ENCODE results near the gene ARHGAP4.

Gene ARHGAP4

GRCh38 chrX:153927672-153927921 lies 1.5 kb upstream of the ARHGAP4 start:
- DNase-seq (ENCODE audit: low read depth in 2 of 2): no peak

- DNase-seq (ENCODE audit: low read depth in 2 of 2): peak; percentile 40 to 50
Measured at GRCh38 chrX:153926858-153927671, 1.0 kb upstream of the ARHGAP4 start.

- DNase-seq (ENCODE audit: low read depth in 2 of 2): no peak
Measured at GRCh38 chrX:153926552-153926857, 441 bp upstream of the ARHGAP4 start.

- no peak for DNase-seq (ENCODE audit: low read depth in 2 of 2)
Measured at GRCh38 chrX:153925387-153925738, 701 bp downstream of the ARHGAP4 start.

- DNase-seq (ENCODE audit: low read depth in 2 of 2): no peak
Measured at GRCh38 chrX:153924149-153924861, 1.8 kb downstream of the ARHGAP4 start.

GRCh38 chrX:153922932-153923857 lies 2.9 kb downstream of the ARHGAP4 start:
- no peak for DNase-seq (ENCODE audit: low read depth in 2 of 2)

- DNase-seq (ENCODE audit: low read depth in 2 of 2): no peak
Measured at GRCh38 chrX:153921511-153922446, 4.3 kb downstream of the ARHGAP4 start.

GRCh38 chrX:153921070-153921469 lies 5.0 kb downstream of the ARHGAP4 start:
- DNase-seq (ENCODE audit: low read depth in 2 of 2): no peak

- no peak for DNase-seq (ENCODE audit: low read depth in 2 of 2)
Measured at GRCh38 chrX:153920546-153920945, 5.5 kb downstream of the ARHGAP4 start.

GRCh38 chrX:153919281-153919680 lies 6.8 kb downstream of the ARHGAP4 start:
- DNase-seq (ENCODE audit: low read depth in 2 of 2): no peak

GRCh38 chrX:153917869-153918268 lies 8.2 kb downstream of the ARHGAP4 start:
- no peak for DNase-seq (ENCODE audit: low read depth in 2 of 2)

- no peak for DNase-seq (ENCODE audit: low read depth in 2 of 2)
Measured at GRCh38 chrX:153913701-153914100, 12.4 kb downstream of the ARHGAP4 start.

- DNase-seq (ENCODE audit: low read depth in 2 of 2): no peak
Measured at GRCh38 chrX:153913211-153913610, 12.9 kb downstream of the ARHGAP4 start.

- DNase-seq (ENCODE audit: low read depth in 2 of 2): no peak
Measured at GRCh38 chrX:153911798-153912197, 14.3 kb downstream of the ARHGAP4 start.

GRCh38 chrX:153910446-153910845 lies 15.6 kb downstream of the ARHGAP4 start:
- no peak for DNase-seq (ENCODE audit: low read depth in 2 of 2)

GRCh38 chrX:153909980-153910360 lies 16.1 kb downstream of the ARHGAP4 start:
- no peak for DNase-seq (ENCODE audit: low read depth in 2 of 2)

GRCh38 chrX:153909024-153909979 lies 16.8 kb downstream of the ARHGAP4 start:
- no peak for DNase-seq (ENCODE audit: low read depth in 2 of 2)

- DNase-seq (ENCODE audit: low read depth in 2 of 2): no peak
Measured at GRCh38 chrX:153908219-153908860, 17.7 kb downstream of the ARHGAP4 start.

GRCh38 chrX:153907456-153907855 lies 18.6 kb downstream of the ARHGAP4 start:
- no peak for DNase-seq (ENCODE audit: low read depth in 2 of 2)

All from stimulated activated CD8-positive, alpha-beta memory T cell treated with anti-CD3 and anti-CD28 coated beads, Interleukin-2, amount 100 ng/mL, for 48 hours (primary cell).